HG02970 (cell line): ENCODE measurements around the gene NECAB3.
"Not testable (repeated sequence)": the region's sequence is repeated elsewhere in the genome, so short reads cannot be mapped to it uniquely, and the experiment has no call there.

Source experiments
- ATAC-seq: cut with Tn5 transposase; IDR thresholded peaks from one replicate; pipeline ENCODE4 v1.9.1; 2021; ENCODE audit warnings: mild to moderate bottlenecking, moderate library complexity, moderate number of reproducible peaks; ENCODE audit not compliant: unreplicated experiment, low FRiP score

The NECAB3 gene

GRCh38 chr20:33653218-33653899, 20.9 kb downstream of the NECAB3 start:
- ATAC-seq, result no peak

- no peak for ATAC-seq
Measured at GRCh38 chr20:33651562-33652048, 22.6 kb downstream of the NECAB3 start.

GRCh38 chr20:33650753-33651561, 23.3 kb downstream of the NECAB3 start:
- no peak for ATAC-seq

DNA sequence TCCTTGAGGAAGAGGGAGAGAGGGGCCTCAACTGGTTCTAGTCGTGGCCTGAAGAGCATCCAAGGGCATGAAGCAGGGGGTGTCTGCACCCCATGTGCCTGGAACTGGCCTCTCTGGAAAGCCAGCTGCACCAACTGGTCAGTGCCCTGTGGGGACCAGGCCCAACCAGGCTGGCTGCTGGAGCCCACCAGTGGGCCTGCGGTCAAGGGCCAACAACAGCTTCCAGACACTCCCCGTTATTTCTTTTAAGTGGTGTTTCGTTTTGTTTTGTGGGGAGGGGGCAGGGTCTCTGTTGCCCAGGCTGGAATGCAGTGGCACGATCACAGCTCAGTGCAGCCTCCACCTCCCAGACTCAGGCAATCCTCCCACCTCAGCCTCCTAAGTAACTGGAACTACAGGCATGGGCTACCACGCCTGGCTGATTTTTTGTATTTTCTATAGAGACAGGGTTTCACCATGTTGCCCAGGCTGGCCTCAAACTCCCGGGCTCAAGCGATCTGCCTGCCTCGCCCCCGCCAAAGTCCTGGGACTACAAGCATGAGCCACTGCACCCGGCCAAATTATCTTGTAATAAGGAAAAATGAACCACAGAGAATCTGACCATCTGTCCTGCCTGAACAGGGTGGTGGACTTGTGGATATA, 24.0 kb downstream of the NECAB3 start:
- ATAC-seq, result no peak

- no peak for ATAC-seq
Measured at GRCh38 chr20:33649201-33649681, 25.0 kb downstream of the NECAB3 start.

- ATAC-seq, result no peak
Measured at GRCh38 chr20:33648396-33649004, 25.7 kb downstream of the NECAB3 start.

DNA sequence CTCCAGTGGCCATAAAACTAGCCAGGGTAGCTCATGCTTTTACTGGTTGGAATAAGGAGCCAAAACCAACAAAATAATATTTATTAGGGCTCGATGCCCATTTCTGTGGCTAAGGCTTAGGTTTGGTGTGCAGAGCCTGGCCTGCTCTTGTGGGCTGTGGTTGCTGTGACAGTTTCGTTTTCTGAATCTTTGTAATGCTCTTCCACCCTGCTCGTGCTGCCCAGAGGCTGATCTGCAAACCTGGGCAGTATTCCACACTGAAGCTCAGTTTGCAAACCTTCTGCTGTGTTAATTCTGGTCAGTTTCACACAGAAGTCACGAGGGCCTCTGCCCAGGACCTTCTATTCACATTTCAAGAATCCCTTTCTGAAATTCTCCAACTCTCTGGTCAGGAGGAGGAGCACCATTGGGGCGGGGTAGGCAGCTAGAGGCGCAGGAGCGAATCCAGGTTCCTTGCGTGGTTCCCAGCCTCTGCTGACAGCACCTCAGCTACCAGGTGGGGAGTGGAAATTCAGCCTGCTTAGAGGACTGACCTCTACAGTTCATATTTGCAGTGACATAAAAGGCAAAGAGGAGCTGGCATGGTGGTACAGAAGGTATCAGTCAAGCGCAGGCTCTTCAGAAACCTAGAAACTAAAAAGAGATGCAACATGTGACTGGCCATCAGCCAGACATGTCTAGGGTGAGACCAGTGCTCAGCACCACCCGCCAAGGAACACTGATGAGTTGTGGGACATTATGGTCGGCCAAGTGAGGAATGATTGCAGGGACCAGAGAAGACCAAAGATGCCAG, 26.4 kb downstream of the NECAB3 start:
- no peak for ATAC-seq

DNA sequence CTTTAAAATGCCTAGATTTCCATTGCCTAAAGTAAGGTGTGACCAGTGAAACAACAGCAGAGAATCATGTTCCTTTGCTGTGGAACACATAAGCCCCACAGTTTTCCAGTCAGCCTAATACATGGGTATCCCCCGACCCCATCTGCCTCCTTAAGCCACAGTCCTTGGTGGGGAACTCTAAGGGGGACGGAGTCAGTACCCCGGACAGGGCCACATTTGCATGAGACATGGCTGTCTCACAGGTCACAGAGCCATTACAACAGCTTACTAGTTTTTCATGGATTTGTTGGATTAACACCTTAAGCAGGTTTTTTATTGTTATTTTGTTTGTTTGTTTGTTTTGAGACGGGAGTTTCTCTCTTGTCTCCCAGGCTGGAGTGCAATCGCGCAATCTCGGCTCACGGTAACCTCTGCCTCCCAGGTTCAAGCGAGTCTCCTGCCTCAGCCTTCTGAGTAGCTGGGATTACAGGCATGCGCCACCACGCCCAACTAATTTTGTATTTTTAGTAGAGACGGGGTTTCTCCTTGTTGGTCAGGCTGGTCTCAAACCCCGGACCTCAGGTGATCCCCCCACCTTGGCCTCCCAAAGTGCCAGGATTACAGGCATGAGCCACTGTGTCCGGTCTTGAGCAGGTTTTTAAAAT, 27.1 kb downstream of the NECAB3 start:
- not testable (repeated sequence) for ATAC-seq

DNA sequence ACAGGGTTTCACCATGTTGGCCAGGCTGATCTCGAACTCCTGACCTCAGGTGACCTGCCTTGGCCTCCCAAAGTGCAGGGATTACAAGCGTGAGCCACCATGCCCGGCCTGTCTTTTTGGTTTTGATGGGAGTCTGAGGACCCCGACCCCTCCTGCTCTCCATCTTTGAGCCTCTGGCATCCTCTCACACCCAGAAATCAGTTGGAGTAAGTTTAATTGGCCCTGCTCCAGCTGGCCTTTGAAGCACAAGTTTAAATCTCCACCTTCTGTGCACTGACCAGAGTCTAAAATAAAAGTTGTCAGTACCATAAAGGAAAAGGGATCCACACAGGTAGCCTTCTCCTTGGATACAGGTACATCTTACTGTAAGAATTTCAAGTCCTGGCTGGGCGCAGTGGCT, 28.0 kb downstream of the NECAB3 start:
- no peak for ATAC-seq

- ATAC-seq, result no peak
Measured at GRCh38 chr20:33645396-33645795, 28.8 kb downstream of the NECAB3 start.

DNA sequence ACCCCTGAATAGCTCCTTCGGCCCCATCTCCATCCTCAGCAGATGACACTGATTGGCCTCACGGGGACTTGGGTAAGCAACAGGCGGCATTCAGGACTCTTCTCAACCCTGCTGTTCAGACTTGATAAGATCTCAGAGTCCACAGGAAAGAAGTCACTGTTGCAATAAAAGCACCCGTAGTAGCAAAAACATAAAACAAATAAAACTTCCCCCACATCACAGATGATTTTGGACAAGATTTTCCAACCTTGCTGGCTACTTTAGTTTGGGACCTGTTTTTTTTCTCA, 29.2 kb downstream of the NECAB3 start:
- ATAC-seq, result no peak

DNA sequence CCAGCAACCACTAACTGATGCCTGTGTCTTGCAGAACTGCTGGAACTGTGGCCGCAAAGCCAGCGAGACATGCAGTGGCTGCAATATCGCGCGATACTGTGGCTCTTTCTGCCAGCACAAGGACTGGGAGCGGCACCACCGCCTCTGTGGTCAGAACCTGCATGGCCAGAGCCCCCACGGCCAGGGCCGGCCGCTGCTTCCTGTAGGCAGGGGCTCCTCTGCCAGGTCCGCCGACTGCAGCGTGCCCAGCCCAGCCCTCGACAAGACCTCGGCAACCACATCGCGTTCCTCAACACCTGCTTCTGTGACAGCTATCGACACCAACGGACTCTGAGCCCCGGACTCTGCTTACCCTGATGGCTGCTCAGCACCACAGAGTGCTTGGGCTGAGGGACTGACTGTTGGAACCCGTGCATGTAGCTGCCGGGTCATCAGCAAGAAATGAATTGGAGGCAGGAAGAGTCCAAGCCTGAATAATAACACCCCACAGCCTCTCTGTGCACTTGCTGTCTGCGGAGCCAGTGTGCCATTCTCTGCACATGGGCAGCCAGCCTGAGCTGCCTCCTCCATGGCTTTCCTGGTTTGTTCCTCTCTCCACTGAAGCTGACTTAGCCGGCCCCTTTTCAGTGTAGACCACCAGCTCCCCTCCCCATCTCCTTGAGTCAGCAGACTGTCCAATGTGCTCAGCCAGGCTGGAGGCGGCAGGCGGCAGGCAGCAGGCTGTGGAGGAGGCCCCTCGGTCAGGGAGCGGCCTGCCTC, 29.7 kb downstream of the NECAB3 start:
- no peak for ATAC-seq

GRCh38 chr20:33640287-33640686, 33.9 kb downstream of the NECAB3 start:
- ATAC-seq, result no peak

DNA sequence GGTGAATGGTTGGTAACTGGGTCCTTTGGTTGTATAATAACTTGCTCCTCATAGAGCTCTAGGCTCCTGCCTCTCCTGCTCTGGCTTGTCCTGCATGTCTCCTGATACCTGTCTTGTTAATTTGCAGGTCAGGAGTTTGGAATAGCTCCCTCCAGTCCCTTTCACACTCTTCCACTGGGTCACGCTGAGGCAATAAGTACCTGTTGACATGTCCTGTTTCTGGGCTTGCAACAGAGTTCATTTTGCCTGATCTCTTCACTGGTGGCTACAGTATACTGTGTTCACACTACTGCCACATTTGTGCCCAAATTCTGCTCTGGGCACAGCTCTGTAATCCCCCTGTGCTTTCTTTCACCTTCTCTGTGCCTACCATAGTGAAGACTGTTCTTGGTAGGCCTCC, 37.5 kb downstream of the NECAB3 start:
- no peak for ATAC-seq

- no peak for ATAC-seq
Measured at GRCh38 chr20:33635341-33635740, 38.9 kb downstream of the NECAB3 start.

DNA sequence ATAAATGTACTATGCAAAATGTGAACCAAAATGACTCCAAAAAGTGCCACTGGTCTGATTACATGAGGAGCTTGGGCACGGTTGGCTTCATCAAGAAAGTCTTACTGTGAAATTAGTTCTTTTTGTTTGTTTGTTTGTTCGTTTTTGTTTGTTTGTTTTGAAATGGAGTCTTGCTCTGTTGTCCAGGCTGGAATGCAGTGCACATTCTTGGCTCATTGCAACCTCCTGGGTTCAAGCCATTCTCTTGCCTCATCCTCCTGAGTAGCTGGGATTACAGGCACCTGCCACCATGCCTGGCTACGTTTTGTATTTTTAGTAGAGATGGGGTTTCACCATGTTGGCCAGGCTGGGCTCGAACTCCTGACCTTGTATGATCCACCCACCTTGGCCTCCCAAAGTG, 42.3 kb downstream of the NECAB3 start:
- not testable (repeated sequence) for ATAC-seq

- ATAC-seq, result no peak
Measured at GRCh38 chr20:33630507-33630906, 43.7 kb downstream of the NECAB3 start.

DNA sequence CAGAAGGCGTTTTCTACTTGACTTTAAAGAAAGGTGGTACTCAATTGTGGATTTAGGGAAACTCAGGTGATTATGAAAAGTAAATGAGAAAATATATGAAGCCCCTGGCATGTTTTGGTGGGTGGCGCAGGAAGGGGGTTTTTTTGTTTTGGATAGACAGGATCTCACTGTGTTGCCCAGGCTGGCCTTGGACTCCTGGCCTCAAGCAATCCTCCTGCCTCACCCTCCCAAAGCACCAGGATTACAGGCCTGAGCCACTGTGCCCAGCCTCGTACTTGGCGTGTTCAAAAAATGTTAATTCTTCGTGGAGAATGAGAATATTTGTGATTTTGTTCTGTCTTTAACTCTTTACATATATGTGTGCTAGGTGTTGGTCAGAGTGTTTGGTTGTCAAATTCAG, 44.2 kb downstream of the NECAB3 start:
- ATAC-seq, result no peak

GRCh38 chr20:33629533-33629932, 44.7 kb downstream of the NECAB3 start:
- no peak for ATAC-seq
